HepG2 (cell line): ENCODE data around the gene NINL. TPM values are rescaled to one million over a fixed set of nuclear protein-coding genes. Genes with fewer than 3 reads are reported as not detected.
A peak's percentile ranks its signal among the peaks of the same experiment; 100 is the strongest.

Experiments
- ATRX ChIP-seq: sonication (generic); formaldehyde crosslinking; IDR thresholded peaks from 2 replicates; pipeline ENCODE4 v1.4.0; 2020; ENCODE audit warnings: missing genetic modification reagents, borderline replicate concordance
- BCL6 ChIP-seq: IDR thresholded peaks from 2 replicates; pipeline ENCODE4 v1.6.1; 2016; ENCODE audit warnings: missing genetic modification reagents, missing compliant biosample characterization
- BORCS8-MEF2B ChIP-seq: sonication (generic); formaldehyde crosslinking; IDR thresholded peaks from 2 replicates; pipeline ENCODE4 v1.8.0; 2022; ENCODE audit warnings: mild to moderate bottlenecking, missing genetic modification reagents
- MTA1 ChIP-seq: sonication (generic); formaldehyde crosslinking; IDR thresholded peaks from 2 replicates; pipeline ENCODE4 v1.4.0; 2020; ENCODE audit warnings: missing genetic modification reagents, mild to moderate bottlenecking, borderline replicate concordance
- RXRA ChIP-seq: sonication (generic); formaldehyde crosslinking; IDR thresholded peaks from 2 replicates; pipeline ENCODE4 v1.5.1; 2020; ENCODE audit warnings: missing genetic modification reagents
- STAG1 ChIP-seq: sonication (generic); formaldehyde crosslinking; IDR thresholded peaks from 2 replicates; pipeline ENCODE4 v1.4.0; 2020; ENCODE audit warnings: missing genetic modification reagents
- ZFAT ChIP-seq: sonication (generic); formaldehyde crosslinking; conservative IDR thresholded peaks from 2 replicates; pipeline ENCODE4 v1.8.1; 2023; ENCODE audit warnings: missing genetic modification reagents, inconsistent platforms
- ZNF607 ChIP-seq: sonication (generic); formaldehyde crosslinking; IDR thresholded peaks from 2 replicates; pipeline ENCODE4 v1.5.1; 2020; ENCODE audit warnings: missing genetic modification reagents, mild to moderate bottlenecking, borderline replicate concordance
- ZNF724P ChIP-seq: sonication (generic); formaldehyde crosslinking; IDR thresholded peaks from 2 replicates; pipeline ENCODE4 v1.8.0; 2022; ENCODE audit warnings: missing genetic modification reagents, borderline replicate concordance
- polyA plus RNA-seq, 8 experiments: library from polyadenylated mRNA; depleted of rRNA in 3 of 8; stranded (reverse) in 7 of 8; unstranded in 1 of 8; fragments of >200 nt; fragmentation: Illumina TruSeq in 4 of 8; extraction: Trizol in 4 of 8; gene quantifications; 2 replicates each; pipeline versions ENCODE4 v1.2.1 to v1.2.3, GENCODE V29; 2011 to 2016; ENCODE audit warnings: low read depth in 4 of 8, missing spikeins in 1 of 8, mixed read lengths in 1 of 8; ENCODE audit not compliant: insufficient read depth in 1 of 8
- total RNA-seq, 5 experiments: library from RNA; depleted of rRNA; stranded (reverse); fragments of >200 nt; fragmentation: Illumina TruSeq; extraction: Trizol; gene quantifications; 2 replicates each; pipeline ENCODE4 v1.2.3, GENCODE V29; 2016; ENCODE audit warnings: low read depth in 1 of 5
- TF ChIP-seq, protein P1 (sequence below): sonication (generic); formaldehyde crosslinking; IDR thresholded peaks from 2 replicates; pipeline ENCODE4 v1.4.0; 2020; ENCODE audit warnings: mild to moderate bottlenecking, missing genetic modification reagents
- TF ChIP-seq, protein P2 (sequence below): sonication (generic); formaldehyde crosslinking; IDR thresholded peaks from 2 replicates; pipeline ENCODE4 v1.9.0; 2022; ENCODE audit warnings: missing genetic modification reagents, mild to moderate bottlenecking, borderline replicate concordance
- TF ChIP-seq, protein P3 (sequence below): sonication (generic); formaldehyde crosslinking; IDR thresholded peaks from 2 replicates; pipeline ENCODE4 v1.4.0; 2020; ENCODE audit warnings: mild to moderate bottlenecking, missing genetic modification reagents
- TF ChIP-seq, protein P4 (sequence below): sonication (generic); formaldehyde crosslinking; IDR thresholded peaks from 2 replicates; pipeline ENCODE4 v1.9.0; 2021; ENCODE audit warnings: missing genetic modification reagents, borderline replicate concordance
- TF ChIP-seq, protein P5 (sequence below): sonication (generic); formaldehyde crosslinking; IDR thresholded peaks from 2 replicates; pipeline ENCODE4 v1.5.0; 2020; ENCODE audit warnings: mild to moderate bottlenecking, missing genetic modification reagents, moderate library complexity

The NINL gene
- total and polyA plus RNA-seq, 2 of the 13 experiments (the other 11 are each of a cell fraction or from before 2014, with no cell fraction given): 32.3 to 34.3 TPM

DNA sequence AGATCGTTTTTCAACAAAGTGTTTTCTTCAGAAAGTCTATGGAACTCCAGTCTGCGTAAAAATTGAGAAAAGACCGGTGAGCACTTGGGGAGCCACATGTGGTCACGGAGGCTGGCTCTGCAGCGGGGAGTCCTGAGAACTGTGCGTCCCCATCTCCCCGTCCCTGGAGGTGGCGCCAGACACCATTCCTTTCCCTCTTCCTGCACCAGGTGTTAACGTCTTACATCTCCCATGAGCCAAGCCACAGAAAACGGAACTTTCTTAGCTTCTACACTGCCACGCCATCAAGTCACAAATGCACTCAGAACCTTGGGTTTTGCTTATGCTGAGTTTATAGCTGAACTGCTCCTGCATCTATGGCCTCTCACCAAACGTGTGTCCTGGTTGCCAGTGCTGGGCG lies 115.3 kb downstream of the NINL start (continued):
- TF ChIP-seq, protein P1, sequence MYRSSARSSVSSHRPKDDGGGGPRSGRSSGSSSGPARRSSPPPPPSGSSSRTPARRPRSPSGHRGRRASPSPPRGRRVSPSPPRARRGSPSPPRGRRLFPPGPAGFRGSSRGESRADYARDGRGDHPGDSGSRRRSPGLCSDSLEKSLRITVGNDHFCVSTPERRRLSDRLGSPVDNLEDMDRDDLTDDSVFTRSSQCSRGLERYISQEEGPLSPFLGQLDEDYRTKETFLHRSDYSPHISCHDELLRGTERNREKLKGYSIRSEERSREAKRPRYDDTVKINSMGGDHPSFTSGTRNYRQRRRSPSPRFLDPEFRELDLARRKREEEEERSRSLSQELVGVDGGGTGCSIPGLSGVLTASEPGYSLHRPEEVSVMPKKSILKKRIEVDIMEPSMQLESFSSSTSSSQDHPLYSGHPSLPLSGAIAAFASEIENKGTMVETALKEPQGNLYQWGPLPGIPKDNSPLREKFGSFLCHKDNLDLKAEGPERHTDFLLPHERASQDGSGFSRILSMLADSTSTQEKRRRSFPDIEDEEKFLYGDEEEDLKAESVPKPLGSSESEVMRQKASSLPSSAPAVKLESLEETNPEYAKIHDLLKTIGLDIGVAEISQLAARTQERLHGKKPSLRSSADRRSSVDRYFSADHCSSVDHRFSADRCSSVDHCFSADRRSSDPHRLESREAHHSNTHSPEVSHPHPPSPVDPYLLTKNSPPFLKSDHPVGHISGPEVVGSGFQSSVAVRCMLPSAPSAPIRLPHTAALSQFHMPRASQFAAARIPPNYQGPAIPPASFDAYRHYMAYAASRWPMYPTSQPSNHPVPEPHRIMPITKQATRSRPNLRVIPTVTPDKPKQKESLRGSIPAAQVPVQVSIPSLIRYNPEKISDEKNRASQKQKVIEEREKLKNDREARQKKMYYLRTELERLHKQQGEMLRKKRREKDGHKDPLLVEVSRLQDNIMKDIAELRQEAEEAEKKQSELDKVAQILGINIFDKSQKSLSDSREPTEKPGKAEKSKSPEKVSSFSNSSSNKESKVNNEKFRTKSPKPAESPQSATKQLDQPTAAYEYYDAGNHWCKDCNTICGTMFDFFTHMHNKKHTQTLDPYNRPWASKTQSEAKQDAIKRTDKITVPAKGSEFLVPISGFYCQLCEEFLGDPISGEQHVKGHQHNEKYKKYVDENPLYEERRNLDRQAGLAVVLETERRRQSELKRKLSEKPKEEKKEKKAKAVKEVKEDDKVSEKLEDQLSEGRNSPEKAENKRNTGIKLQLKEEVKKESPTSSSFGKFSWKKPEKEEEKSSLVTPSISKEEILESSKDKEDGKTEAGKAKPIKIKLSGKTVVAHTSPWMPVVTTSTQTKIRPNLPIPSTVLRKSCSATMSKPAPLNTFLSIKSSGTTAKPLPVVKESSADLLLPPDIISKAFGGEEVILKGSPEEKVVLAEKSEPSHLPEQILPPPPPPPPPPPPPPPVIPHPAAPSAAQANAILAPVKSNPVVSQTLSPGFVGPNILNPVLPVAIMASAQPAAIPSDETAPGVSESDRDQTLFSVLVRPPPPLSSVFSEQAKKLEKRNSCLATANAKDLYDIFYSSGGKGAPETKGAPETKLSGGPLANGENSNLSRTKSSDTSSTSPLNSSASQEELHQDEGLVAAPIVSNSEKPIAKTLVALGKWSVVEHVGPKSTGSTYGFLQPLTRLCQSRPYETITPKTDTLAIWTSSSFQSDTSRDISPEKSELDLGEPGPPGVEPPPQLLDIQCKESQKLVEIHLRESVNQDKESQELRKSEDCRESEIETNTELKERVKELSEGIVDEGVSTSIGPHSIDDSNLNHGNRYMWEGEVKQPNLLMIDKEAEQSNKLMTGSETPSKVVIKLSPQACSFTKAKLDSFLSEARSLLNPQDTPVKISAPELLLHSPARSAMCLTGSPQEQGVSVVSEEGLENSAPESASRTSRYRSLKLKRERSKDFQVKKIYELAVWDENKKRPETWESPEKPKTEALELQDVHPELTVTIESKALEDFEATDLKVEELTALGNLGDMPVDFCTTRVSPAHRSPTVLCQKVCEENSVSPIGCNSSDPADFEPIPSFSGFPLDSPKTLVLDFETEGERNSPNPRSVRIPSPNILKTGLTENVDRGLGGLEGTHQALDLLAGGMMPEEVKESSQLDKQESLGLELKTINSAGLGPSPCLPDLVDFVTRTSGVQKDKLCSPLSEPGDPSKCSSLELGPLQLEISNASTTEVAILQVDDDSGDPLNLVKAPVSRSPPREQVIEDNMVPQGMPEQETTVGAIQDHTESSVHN (CRISPR knock-in tag): 0 out of 2 replicates have a peak, but pooled peaks have one; percentile 75
- TF ChIP-seq RXRA (CRISPR knock-in tag) (no peak), ATRX (CRISPR knock-in tag) (no peak), ZFAT (CRISPR knock-in tag) (no peak), ZNF607 (CRISPR knock-in tag) (0 out of 2 replicates have a peak, but pooled peaks have one; percentile 37), BCL6 (CRISPR knock-in tag) (no peak), BORCS8-MEF2B (CRISPR knock-in tag) (0 out of 2 replicates have a peak, but pooled peaks have one; percentile 21), ZNF724P (CRISPR knock-in tag) (no peak), STAG1 (peak; percentile 98), MTA1 (CRISPR knock-in tag) (0 out of 2 replicates have a peak, but pooled peaks have one; percentile 22)
- TF ChIP-seq, protein P2, sequence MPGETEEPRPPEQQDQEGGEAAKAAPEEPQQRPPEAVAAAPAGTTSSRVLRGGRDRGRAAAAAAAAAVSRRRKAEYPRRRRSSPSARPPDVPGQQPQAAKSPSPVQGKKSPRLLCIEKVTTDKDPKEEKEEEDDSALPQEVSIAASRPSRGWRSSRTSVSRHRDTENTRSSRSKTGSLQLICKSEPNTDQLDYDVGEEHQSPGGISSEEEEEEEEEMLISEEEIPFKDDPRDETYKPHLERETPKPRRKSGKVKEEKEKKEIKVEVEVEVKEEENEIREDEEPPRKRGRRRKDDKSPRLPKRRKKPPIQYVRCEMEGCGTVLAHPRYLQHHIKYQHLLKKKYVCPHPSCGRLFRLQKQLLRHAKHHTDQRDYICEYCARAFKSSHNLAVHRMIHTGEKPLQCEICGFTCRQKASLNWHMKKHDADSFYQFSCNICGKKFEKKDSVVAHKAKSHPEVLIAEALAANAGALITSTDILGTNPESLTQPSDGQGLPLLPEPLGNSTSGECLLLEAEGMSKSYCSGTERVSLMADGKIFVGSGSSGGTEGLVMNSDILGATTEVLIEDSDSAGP (CRISPR knock-in tag): peak; percentile 21; the same call in 1 of the 2 replicates
- TF ChIP-seq, protein P3, sequence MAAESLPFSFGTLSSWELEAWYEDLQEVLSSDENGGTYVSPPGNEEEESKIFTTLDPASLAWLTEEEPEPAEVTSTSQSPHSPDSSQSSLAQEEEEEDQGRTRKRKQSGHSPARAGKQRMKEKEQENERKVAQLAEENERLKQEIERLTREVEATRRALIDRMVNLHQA (CRISPR knock-in tag): no peak
- TF ChIP-seq, protein P4, sequence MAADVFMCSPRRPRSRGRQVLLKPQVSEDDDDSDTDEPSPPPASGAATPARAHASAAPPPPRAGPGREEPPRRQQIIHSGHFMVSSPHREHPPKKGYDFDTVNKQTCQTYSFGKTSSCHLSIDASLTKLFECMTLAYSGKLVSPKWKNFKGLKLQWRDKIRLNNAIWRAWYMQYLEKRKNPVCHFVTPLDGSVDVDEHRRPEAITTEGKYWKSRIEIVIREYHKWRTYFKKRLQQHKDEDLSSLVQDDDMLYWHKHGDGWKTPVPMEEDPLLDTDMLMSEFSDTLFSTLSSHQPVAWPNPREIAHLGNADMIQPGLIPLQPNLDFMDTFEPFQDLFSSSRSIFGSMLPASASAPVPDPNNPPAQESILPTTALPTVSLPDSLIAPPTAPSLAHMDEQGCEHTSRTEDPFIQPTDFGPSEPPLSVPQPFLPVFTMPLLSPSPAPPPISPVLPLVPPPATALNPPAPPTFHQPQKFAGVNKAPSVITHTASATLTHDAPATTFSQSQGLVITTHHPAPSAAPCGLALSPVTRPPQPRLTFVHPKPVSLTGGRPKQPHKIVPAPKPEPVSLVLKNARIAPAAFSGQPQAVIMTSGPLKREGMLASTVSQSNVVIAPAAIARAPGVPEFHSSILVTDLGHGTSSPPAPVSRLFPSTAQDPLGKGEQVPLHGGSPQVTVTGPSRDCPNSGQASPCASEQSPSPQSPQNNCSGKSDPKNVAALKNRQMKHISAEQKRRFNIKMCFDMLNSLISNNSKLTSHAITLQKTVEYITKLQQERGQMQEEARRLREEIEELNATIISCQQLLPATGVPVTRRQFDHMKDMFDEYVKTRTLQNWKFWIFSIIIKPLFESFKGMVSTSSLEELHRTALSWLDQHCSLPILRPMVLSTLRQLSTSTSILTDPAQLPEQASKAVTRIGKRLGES (CRISPR knock-in tag): no peak
- TF ChIP-seq, protein P5, sequence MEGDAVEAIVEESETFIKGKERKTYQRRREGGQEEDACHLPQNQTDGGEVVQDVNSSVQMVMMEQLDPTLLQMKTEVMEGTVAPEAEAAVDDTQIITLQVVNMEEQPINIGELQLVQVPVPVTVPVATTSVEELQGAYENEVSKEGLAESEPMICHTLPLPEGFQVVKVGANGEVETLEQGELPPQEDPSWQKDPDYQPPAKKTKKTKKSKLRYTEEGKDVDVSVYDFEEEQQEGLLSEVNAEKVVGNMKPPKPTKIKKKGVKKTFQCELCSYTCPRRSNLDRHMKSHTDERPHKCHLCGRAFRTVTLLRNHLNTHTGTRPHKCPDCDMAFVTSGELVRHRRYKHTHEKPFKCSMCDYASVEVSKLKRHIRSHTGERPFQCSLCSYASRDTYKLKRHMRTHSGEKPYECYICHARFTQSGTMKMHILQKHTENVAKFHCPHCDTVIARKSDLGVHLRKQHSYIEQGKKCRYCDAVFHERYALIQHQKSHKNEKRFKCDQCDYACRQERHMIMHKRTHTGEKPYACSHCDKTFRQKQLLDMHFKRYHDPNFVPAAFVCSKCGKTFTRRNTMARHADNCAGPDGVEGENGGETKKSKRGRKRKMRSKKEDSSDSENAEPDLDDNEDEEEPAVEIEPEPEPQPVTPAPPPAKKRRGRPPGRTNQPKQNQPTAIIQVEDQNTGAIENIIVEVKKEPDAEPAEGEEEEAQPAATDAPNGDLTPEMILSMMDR (CRISPR knock-in tag): peak; percentile 90
